Measurements from ENCODE around the gene ADCY10. TPM values are rescaled to one million over a fixed set of nuclear protein-coding genes. Genes with fewer than 3 reads are reported as not detected.
A peak's percentile ranks its signal among the peaks of the same experiment; 100 is the strongest.

The ADCY10 gene, protein sequence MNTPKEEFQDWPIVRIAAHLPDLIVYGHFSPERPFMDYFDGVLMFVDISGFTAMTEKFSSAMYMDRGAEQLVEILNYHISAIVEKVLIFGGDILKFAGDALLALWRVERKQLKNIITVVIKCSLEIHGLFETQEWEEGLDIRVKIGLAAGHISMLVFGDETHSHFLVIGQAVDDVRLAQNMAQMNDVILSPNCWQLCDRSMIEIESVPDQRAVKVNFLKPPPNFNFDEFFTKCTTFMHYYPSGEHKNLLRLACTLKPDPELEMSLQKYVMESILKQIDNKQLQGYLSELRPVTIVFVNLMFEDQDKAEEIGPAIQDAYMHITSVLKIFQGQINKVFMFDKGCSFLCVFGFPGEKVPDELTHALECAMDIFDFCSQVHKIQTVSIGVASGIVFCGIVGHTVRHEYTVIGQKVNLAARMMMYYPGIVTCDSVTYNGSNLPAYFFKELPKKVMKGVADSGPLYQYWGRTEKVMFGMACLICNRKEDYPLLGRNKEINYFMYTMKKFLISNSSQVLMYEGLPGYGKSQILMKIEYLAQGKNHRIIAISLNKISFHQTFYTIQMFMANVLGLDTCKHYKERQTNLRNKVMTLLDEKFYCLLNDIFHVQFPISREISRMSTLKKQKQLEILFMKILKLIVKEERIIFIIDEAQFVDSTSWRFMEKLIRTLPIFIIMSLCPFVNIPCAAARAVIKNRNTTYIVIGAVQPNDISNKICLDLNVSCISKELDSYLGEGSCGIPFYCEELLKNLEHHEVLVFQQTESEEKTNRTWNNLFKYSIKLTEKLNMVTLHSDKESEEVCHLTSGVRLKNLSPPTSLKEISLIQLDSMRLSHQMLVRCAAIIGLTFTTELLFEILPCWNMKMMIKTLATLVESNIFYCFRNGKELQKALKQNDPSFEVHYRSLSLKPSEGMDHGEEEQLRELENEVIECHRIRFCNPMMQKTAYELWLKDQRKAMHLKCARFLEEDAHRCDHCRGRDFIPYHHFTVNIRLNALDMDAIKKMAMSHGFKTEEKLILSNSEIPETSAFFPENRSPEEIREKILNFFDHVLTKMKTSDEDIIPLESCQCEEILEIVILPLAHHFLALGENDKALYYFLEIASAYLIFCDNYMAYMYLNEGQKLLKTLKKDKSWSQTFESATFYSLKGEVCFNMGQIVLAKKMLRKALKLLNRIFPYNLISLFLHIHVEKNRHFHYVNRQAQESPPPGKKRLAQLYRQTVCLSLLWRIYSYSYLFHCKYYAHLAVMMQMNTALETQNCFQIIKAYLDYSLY (N-terminal part only)
- under 1 TPM; 0.09 to 0.50 (median 0.33) TPM for total RNA-seq
- 0.20 TPM for polyA plus RNA-seq
- long read RNA-seq, donor 1 = 0 reads
- long read RNA-seq, donor 2 = 0 reads
- long read RNA-seq, donor 3 = 0 reads
- long read RNA-seq, donor 4 = 0 reads

DNA sequence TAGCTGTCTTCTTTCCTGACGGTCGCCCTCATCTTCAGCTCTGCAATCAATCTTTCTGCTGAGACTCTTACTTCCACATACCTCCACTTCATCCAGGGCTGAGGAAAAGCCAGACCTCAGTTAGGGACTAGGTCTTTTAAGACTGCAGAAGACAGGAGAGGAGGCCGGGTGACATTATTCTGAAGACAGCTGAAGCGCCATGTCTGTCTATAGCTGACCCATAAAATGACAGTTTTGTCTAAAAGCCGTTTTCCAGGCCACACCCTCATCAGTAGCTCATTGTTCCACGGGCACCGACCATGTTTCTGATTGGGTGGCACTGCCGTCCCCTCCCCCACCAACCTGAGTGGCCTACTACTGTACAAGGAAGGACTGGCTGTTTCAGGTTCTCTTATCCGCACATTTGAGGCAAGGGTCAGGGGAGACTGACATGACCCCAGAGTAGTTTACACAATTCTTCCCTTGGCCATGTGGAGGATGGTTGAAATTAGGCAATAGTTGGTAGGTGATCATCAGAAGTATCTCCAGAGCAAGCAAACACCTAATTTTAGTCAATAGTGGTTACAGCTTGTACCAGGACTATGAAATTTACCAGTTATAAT, at the start of gene ADCY10:
TSS of gene ADCY10 (minus strand) at position 240 of the 602 bp plus-strand sequence. CDS start 8,994 bp downstream, outside the sequence.
- Histone ChIP-seq H3K4me1 (ENCODE audit: control insufficient read depth, insufficient read depth, low read length) (peaks cover 2% of the 10 kb centered on the region), H3K27ac (ENCODE audit: low read length) (no peak within 1 kb of the TSS), H3K4me3 (ENCODE audit: low read length) (no peak within 1 kb of the TSS), H3K27me3 (ENCODE audit: control insufficient read depth, insufficient read depth) (no peaks in the 10 kb centered on the region), H3K9me3 (ENCODE audit: control insufficient read depth, low read length) (no peaks in the 10 kb centered on the region)
- ATAC-seq (no peak), DNase-seq (no peak)
- intact Hi-C loops (cut with DNase I) = no loop called here
- 91% methylated on average over 9 of the region's 9 CpGs for WGBS

DNA sequence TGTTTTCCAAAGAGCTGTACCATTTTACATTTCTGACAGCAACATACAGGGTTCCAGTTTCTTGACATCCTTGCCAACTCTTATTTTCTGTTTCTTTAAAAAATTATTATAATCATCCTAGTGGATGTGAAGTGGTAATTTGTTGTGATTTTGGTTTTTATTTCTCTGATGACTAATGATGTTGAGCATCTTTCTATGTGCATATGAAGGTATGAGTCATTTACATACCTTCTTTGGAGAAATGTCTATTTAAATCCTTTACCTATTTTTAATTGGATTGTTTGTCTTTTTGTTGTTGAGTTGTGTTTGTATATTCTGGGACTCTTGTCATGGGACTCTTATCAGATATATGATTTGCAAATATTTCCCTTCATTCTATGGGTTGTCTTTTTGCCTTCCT, 43.8 kb upstream of the ADCY10 start:
- H3K27me3 ChIP-seq (ENCODE audit: control insufficient read depth, insufficient read depth) = no peaks in the 10 kb centered on the region
- no peak for DNase-seq
- no peaks in the 10 kb centered on the region for H3K9me3 ChIP-seq (ENCODE audit: control insufficient read depth, low read length)
- H3K4me1 ChIP-seq (ENCODE audit: control insufficient read depth, insufficient read depth, low read length) = peaks cover 1% of the 10 kb centered on the region
- no peak overlapping the region for H3K4me3 ChIP-seq (ENCODE audit: low read length)
- intact Hi-C loops (cut with DNase I) = no loop called here
- no peak for ATAC-seq
- H3K27ac ChIP-seq (ENCODE audit: low read length) = no peak overlapping the region

DNA sequence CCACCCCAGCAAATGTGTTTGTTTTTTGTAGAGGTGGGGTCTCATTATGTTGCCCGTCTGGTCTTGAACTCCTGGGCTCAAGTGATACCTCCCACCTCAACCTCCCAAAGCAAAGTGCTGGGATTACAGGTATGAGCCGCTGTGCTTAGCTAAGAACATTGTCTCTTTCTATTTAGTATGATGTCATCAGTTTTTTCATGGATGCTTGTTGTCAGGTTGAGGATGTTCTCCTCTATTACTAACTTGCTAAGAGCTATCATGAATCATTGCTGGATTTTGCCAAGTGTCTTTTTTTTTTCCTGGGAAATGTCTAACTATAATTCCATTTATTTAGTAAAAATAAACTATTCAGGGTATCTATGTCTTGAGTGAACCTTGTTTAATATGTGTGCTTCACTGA, 42.0 kb upstream of the ADCY10 start:
- H3K9me3 ChIP-seq (ENCODE audit: control insufficient read depth, low read length) = no peaks in the 10 kb centered on the region
- 98% methylated on average over 2 of the region's 2 CpGs for WGBS
- DNase-seq = no peak
- H3K27ac ChIP-seq (ENCODE audit: low read length) = no peak overlapping the region
- no peak for ATAC-seq
- H3K4me3 ChIP-seq (ENCODE audit: low read length) = no peak overlapping the region
- intact Hi-C loops (cut with DNase I) = no loop called here
- peaks cover 1% of the 10 kb centered on the region for H3K4me1 ChIP-seq (ENCODE audit: control insufficient read depth, insufficient read depth, low read length)
- no peaks in the 10 kb centered on the region for H3K27me3 ChIP-seq (ENCODE audit: control insufficient read depth, insufficient read depth)

DNA sequence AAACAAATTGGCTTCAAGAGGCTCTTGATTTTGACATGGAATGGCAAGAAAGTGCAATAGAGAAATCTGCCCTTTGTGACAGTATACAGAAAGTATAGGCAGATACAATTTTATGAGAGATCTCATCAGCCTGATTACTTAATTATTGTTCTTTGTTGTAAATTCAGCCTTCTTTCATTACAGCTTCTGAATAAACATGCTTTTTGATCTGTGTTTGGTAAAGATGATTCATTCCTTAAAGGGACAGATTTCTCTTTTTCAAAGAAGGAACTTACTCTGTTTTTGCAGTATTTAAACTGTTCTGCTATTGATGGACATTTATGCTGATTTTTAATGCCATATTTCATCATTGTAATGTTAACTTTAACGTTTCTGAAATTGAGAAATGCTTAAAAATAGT, 36.6 kb upstream of the ADCY10 start:
- DNase-seq = no peak
- 68% methylated on average over 1 of the region's 1 CpG for WGBS
- H3K9me3 ChIP-seq (ENCODE audit: control insufficient read depth, low read length) = no peaks in the 10 kb centered on the region
- no peaks in the 10 kb centered on the region for H3K4me1 ChIP-seq (ENCODE audit: control insufficient read depth, insufficient read depth, low read length)
- intact Hi-C loops (cut with DNase I) = no loop called here
- ATAC-seq = no peak
- H3K4me3 ChIP-seq (ENCODE audit: low read length) = no peak overlapping the region
- H3K27me3 ChIP-seq (ENCODE audit: control insufficient read depth, insufficient read depth) = no peaks in the 10 kb centered on the region
- H3K27ac ChIP-seq (ENCODE audit: low read length) = no peak overlapping the region

DNA sequence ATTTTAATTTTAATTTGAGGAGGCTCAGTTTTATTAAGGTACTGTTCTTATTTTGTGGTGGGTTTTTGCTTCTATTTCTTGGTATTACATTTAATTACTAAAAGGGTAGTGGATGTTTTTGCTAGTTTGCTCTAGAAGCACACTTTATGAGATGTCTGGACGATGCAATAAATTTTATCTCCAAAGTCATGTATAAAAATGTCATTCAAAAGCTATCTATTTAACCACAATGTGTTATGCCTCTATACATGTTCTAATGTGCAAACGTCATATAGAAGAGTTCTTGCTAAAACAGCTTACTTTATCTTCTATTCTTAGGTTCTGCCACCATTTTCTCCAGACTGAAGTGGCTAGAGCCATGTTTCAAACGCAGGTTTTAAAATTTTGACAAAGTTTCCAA, 35.9 kb upstream of the ADCY10 start:
- no peak overlapping the region for H3K4me3 ChIP-seq (ENCODE audit: low read length)
- intact Hi-C loops (cut with DNase I) = no loop called here
- WGBS = 85% methylated on average over 3 of the region's 3 CpGs
- H3K27me3 ChIP-seq (ENCODE audit: control insufficient read depth, insufficient read depth) = no peaks in the 10 kb centered on the region
- DNase-seq (no peak), ATAC-seq (no peak)
- H3K9me3 ChIP-seq (ENCODE audit: control insufficient read depth, low read length) = no peaks in the 10 kb centered on the region
- H3K27ac ChIP-seq (ENCODE audit: low read length) = no peak overlapping the region
- H3K4me1 ChIP-seq (ENCODE audit: control insufficient read depth, insufficient read depth, low read length) = no peaks in the 10 kb centered on the region

DNA sequence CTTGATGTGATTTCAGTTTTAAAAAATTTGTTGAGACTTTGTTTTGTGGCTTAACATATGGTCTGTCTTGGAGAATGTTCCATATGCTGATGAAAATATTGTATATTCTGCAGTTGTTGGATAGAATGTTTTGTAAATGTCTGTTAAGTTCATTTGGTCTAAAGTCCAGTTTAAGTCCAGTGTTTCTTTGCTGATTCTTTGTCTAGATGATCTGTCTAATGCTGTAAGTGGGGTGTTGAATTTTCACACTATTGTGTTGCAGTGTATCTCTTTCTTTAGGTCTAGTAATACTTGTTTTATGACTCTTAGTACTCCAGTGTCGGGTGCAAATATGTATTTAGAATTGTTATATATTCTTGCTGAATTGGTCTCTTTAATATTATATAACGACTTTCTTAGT, 33.8 kb upstream of the ADCY10 start:
- DNase-seq (no peak), ATAC-seq (no peak)
- no peaks in the 10 kb centered on the region for H3K4me1 ChIP-seq (ENCODE audit: control insufficient read depth, insufficient read depth, low read length)
- WGBS = 92% methylated on average over 2 of the region's 2 CpGs
- intact Hi-C loops (cut with DNase I) = no loop called here
- H3K9me3 ChIP-seq (ENCODE audit: control insufficient read depth, low read length) = no peaks in the 10 kb centered on the region
- no peaks in the 10 kb centered on the region for H3K27me3 ChIP-seq (ENCODE audit: control insufficient read depth, insufficient read depth)
- no peak overlapping the region for H3K4me3 ChIP-seq (ENCODE audit: low read length)
- no peak overlapping the region for H3K27ac ChIP-seq (ENCODE audit: low read length)

DNA sequence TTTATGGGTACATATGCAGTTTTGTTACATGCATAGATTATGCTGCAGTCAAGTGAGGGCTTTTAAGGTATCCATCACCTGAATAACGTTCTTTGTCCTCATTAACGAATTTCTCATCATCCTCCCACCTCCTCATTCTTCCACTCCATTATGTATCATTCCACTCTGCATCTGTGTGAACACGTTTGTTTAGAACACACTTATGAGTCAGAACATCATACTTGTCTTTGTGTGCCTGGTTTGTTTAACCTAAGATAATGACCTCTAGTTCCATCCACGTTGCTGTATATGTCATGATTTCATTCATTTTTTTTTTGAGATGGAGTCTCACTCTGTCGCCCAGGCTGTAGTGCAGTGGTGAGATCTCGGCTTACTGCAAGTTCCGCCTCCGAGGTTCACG, 29.6 kb upstream of the ADCY10 start:
- WGBS = 94% methylated on average over 9 of the region's 9 CpGs
- Histone ChIP-seq H3K4me1 (ENCODE audit: control insufficient read depth, insufficient read depth, low read length) (no peaks in the 10 kb centered on the region), H3K9me3 (ENCODE audit: control insufficient read depth, low read length) (no peaks in the 10 kb centered on the region), H3K27me3 (ENCODE audit: control insufficient read depth, insufficient read depth) (no peaks in the 10 kb centered on the region), H3K4me3 (ENCODE audit: low read length) (no peak overlapping the region), H3K27ac (ENCODE audit: low read length) (no peak overlapping the region)
- ATAC-seq = no peak
- intact Hi-C loops (cut with DNase I) = no loop called here
- no peak for DNase-seq

DNA sequence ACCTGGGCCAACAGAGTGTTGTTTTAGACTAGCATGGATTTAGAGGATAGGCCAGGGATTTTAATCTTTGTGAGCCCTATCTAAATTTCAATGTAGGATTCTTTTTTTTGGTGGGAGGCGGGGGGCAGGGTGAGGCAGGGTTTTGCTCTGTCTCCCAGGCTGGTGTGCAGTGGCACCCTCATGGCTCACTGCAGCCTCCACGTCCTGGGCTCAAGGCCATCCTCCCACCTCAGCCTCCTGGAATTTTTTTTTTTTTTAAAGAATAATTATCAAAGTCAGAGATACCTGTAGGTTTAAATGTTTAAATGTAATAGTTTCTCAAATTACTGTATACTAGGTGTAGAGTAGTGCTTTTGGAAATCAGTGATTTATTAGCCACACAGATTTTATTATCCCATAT, 26.3 kb upstream of the ADCY10 start:
- 94% methylated on average over 2 of the region's 2 CpGs for WGBS
- ATAC-seq = no peak
- Histone ChIP-seq H3K27me3 (ENCODE audit: control insufficient read depth, insufficient read depth) (no peaks in the 10 kb centered on the region), H3K9me3 (ENCODE audit: control insufficient read depth, low read length) (no peaks in the 10 kb centered on the region), H3K4me1 (ENCODE audit: control insufficient read depth, insufficient read depth, low read length) (no peaks in the 10 kb centered on the region), H3K4me3 (ENCODE audit: low read length) (no peak overlapping the region), H3K27ac (ENCODE audit: low read length) (no peak overlapping the region)
- intact Hi-C loops (cut with DNase I) = no loop called here
- no peak for DNase-seq

DNA sequence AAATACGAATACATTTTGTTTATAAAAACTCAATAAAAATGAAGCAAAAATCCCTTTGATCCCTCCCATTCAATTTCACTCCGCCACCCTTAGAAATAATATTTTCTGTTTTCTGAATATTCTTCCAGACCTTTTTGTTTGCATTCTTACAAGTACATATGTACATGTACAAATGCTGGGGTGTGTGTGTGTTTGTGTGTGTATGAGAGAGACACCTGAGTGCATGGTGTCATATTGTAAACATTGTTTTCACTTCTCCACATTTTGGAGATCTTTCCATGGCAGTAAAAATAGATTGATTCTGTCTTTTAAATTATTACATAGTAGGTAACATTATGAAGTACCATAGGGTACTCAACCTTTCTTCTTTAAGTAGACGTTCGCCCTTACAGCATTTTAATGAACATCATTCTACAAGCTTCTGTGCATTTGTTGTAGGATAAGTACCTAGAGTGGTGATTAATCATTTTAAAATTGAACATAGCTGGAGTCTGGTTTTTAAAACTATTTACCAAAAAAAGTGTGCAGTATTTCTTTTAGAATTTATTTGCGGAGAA, 24.2 kb upstream of the ADCY10 start:
- H3K4me1 ChIP-seq (ENCODE audit: control insufficient read depth, insufficient read depth, low read length) = no peaks in the 10 kb centered on the region
- H3K9me3 ChIP-seq (ENCODE audit: control insufficient read depth, low read length) = no peaks in the 10 kb centered on the region
- ATAC-seq = no peak
- no peak overlapping the region for H3K27ac ChIP-seq (ENCODE audit: low read length)
- peak overlapping the region; percentile 85 for H3K4me3 ChIP-seq (ENCODE audit: low read length)
- WGBS = 49% methylated on average over 5 of the region's 5 CpGs
- no peaks in the 10 kb centered on the region for H3K27me3 ChIP-seq (ENCODE audit: control insufficient read depth, insufficient read depth)
- intact Hi-C loops (cut with DNase I) = loop anchor here in 3 of 4 donors (5.0 to 10.0 kb wide), 3 partner anchors 107 to 216 kb away; partner anchors contain the start of gene MPZL1 (in 2 of the 3)
- no peak for DNase-seq

DNA sequence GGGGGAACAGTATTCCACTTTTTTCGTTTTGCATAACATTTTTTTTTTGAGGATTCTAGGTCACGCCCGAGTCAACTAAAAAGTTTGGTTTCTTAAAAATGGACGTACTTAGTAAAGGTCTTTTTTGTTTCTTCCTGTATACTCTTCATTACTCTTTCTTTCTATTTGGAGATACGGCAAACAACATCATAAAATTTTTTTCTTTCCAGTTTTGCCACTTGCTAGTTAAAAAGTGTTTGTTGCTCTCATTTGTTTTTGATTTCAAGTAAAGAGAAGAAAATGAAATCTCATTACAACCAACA, 23.7 kb upstream of the ADCY10 start:
- DNase-seq (no peak), ATAC-seq (no peak)
- Histone ChIP-seq H3K4me1 (ENCODE audit: control insufficient read depth, insufficient read depth, low read length) (no peaks in the 10 kb centered on the region), H3K27ac (ENCODE audit: low read length) (no peak overlapping the region), H3K9me3 (ENCODE audit: control insufficient read depth, low read length) (no peaks in the 10 kb centered on the region), H3K4me3 (ENCODE audit: low read length) (peak overlapping the region; percentile 85), H3K27me3 (ENCODE audit: control insufficient read depth, insufficient read depth) (no peaks in the 10 kb centered on the region)
- under 1% methylated on average over 5 of the region's 5 CpGs for WGBS
- intact Hi-C loops (cut with DNase I) = loop anchor here in 3 of 4 donors (5.0 to 10.0 kb wide), 3 partner anchors 107 to 215 kb away; partner anchors contain the start of gene MPZL1 (in 2 of the 3)
